Stimulated activated CD8-positive, alpha-beta memory T cell treated with anti-CD3 and anti-CD28 coated beads, Interleukin-4, amount 100 ng/mL, for 24 hours (primary cell): ENCODE measurements around the gene FBXL22.

Source experiments
- DNase-seq: peaks from one replicate; pipeline ENCODE4 v3.0.0-alpha.2; 2020; ENCODE audit warnings: low read depth

The FBXL22 gene

DNA sequence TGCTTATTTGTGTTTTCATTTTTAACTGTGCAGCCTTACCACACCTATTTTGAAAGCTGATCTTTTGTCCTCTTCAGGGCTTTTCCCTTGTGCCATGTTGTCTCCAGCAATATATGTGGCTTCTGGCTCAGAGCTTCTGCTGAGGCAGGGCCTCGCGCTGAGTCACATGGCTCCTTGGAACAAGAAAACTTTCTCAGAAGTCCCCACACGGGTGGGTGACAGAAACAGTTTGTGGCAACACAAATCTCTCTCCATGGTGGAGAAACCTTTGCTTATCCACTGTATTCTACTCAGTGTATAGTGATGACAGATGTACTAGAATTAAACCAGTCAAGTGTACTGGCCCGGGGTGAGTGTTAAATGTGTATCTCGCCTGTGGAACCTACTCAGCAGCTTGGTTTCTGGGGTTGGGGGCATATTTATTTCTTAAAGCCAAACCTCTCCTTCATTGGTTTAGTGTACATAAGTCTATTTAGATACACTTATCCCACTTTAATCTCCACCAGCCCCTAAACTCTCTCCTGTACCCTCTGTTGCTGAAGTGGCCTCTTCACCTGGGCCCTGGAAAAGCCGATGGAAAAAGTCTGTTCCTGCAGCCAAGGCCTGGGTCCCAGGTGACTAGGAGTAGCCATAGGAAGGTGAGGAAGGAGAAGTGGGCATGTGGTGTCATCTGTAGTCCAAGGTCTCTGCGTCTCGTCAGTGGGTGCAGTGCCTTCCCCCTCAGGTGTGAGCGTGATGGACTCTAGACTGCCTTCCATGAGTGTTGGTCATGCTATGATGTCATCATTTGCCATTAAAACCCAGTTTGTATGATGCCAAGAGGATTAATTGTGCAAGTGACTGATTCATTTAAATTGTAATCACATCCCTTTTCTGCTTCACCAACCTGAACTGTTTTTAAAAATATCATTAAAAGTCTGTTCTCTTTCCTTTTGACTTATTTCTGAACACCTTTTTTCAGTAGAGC lies 3.2 kb upstream of the FBXL22 start:
- peak; percentile 36 for DNase-seq

DNA sequence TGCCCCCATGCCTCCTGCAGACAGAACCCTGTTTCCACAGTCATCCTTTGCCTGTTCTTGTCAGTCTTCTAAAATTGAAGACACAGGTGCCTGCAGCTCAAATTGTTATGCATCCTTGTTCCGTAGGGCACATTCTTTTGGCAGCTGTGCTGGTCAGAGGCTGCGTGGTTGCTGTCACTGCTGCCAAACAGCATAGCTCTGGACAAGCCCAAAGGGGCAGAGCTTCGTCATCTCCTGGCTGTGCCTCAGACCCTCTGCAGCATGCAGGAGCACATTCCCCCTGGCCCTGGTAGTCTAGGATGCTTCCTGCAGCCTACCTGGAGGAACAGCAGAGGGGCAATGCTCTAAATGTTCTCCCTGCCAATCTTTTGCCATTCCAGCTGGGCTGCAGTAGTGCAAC lies 2.1 kb upstream of the FBXL22 start:
- no peak for DNase-seq

DNA sequence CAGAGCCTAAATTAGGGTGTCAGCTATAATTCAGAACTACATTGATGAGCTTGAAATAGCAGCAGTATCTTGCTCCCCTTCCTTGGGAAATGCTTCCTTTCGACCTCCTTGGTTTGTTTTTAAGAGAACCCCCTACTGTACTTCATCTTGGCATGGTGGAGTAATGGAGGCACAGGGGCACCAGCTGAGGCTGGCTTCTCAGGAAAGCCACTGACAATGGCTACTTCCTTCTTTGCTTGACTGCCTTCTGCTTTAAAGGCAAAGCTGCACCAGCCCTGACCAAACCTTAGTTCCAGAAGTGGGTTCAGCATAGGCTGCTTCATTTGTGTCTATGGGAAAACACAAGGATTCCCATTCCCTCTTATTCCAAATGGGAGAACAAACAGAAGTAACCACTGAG lies 1.5 kb upstream of the FBXL22 start:
- no peak for DNase-seq

DNA sequence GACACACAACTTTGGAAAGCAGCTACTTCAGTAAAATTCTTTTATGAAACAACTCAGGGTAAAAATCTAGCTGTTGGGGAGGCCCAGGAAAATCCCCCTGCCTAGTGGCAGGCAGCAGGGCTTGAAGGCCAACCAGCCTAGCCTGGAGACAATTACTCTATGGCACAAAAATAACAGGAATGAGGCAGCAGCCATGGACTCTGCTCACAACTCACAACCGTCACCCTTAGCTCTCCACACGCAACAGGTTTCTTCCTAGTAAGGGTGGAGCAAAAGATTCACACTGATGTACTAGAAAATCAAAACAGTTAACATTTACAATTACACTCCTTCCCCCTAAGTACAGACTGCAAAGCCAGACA lies 530 bp upstream of the FBXL22 start:
- no peak for DNase-seq

DNA sequence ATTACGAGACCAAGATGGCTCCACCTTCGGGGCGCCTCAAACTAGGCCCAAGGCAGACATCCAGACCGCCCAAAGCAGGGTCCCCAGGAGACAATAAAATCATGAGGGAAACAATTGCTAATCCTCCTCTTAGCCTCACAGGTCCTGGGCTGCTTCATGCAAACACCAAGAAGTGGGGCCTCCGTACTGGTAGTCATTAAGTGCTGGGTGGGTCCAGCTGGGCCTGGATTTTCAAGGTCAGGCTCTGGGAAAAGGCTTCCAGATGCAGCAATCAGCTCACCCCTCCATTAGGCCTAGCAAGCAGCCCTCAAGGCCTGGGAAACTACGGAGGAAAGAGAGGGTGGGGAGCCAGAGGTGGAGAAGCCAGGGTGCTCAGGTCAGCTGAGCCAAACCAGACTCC lies 634 bp downstream of the FBXL22 start:
- no peak for DNase-seq

DNA sequence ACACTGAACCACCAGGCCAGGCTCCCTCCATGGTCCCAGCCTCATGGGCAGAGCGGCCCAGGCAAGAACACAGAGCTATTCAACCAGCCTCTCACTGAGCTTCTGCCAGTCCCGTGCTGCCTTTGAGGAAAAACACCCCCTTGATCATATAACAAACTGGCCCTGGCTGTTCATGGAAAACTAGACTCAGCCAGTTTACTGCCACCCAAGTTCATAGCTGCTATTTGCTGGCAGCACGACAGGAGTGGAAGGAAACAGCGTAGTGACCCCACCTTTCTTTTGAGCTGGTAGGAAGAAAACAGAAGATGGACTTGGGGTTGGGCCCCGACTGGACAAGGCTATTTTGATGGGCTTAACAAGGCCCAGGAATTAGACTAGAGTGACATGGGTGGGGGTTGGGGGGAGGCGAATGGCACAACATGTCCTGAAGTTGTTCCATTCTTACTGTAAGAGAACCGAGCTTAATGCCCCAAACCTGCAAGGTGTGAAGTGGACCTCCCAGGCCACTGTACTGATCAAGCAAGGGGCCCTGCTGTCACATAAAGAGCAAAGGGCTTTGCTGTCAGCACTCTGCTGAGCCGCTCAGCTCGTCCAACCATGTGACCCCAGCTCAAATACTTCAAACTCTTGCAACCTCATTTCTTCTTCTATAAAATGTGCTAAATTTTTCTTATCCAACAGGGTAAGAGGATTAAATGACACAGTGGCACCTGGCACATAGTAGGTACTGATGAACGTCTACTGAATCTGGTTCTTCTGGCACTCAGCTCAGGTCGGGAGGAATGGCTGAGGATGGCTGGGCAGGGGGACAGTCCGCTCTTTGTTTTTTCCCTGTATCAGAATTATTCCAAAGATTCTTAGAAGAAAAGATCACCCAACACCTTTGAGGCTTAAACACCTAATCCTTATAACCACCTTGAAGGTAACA lies 1.6 kb downstream of the FBXL22 start:
- no peak for DNase-seq

DNA sequence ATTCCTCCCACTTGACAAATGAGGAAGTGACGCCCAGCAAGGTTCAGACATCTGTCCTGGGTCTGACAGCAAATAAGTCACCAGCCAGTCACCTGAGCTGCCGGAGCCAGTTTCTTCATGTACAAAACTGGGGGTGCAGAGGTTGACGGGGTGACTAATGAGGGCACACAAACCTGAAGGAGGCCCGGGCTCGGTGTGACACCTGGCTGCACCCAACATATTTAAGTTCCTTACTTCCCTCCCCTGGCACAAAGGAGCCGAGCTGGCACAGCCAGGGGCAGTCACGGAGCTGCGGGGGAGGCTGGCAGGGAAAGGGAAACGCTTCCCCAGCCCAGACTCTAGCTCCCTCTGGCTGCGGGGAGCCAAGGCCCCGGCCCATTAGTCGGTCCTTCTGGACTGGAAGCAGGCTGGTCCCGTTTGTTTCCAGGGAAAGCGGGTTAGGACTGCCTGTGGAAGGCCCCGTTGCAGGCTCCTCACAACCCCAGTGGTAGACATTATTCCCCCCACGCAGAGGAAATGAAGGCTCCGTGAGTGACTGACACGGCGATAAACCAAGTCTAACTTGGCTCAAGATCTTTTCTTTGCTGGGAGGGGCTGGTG lies 2.3 kb downstream of the FBXL22 start:
- peak; percentile 11 for DNase-seq

DNA sequence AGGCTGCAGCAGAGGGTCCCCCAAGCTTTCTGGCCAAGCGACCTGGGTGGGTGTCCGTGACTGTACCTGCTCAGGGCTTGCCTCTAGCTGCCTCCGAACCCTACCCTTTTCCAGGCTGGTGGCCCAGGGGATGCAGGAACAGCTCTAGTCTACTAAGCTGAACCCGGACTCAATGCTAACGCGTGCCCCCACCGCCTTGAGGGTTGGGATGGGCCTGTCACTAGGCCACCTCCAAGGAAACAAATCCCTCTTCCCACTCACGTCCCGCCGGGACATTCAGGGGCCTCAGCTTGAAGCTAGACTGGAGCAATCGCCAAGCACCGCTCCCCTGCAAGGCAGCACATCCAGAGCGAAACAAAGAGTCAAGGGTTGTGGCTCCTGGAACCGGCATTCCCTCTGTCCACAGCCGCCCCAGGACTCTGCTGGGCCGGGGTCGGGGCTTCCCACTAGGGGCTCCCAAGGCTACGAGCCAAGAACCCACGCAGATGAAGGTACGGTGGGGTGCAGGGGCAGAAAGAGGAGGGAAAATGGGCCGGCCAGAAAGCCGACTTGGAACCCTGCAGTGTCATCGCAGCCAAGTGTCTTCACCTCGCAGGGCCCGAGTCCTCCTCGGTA lies 2.9 kb downstream of the FBXL22 start:
- no peak for DNase-seq

DNA sequence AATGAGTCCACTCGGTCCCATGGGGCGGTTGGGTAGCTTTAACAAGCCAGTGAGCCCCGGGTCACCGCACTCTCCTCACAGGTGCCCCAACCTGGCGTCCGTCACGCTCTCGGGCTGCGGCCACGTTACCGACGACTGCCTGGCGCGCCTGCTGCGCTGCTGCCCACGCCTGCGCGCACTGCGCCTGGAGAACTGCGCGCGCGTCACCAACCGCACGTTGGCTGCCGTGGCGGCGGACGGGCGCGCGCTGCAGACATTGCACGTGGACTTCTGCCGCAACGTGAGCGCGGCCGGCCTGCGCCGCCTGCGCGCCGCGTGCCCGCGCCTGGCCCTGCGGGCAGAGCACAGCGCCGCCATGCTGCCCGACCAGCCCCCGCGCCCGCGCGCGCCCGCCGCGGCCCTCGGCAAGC lies 3.4 kb downstream of the FBXL22 start:
- DNase-seq: peak; percentile 86

DNA sequence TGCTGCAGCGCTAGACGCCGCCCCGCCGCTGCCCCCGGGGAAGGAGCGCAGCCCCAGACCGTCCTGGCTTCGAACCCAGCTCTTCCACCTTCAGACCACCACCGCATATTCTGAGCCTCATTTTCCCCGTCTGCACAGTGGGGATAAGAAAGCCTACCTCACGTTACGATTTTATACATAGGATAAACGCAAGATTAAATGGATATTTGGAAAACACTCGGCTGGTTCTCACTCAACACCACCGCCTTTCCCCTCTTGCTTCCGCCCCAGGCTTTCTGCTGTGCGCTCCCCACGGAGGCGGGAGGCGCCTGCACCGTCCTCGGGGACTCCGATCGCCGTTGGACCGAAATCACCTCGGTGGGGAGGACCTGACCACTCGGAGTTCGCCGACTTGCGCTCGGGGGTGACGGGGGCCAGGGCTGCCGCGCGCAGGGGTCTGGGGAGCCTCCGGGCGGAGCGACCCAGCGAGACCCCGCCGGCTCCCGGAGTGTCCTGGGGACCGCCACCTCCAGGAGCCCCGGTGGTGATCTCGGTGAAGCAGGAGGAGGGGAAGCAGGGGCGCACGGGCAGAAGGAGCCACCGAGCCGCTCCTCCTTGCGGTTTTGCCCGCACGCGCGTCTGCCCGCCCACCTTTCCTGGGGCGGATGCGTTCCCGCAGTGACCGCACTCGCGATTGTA lies 4.0 kb downstream of the FBXL22 start:
- peak; percentile 40 for DNase-seq

DNA sequence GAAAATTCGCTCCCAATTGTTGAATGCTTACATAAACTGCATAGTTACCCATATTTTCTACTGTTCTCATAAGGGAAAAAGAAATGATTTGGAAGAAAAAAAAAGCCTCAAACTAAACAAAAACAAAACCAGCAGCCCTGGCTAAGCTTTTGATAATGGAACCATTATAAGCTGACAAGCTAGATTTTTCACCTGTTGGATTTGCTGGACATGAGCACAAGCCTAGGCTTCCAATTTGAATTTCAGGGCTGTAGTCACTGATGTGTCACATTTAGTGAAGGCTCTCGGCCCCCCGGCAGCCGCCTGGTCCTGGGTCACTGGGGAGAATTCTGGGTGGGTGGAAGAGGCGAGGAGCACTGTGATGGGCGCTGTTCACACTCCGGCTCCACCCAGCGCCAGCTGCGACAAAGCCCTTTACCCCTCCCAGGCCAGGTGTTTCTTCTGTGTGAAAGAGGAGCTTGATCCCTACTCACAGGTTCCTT lies 4.6 kb downstream of the FBXL22 start:
- no peak for DNase-seq

DNA sequence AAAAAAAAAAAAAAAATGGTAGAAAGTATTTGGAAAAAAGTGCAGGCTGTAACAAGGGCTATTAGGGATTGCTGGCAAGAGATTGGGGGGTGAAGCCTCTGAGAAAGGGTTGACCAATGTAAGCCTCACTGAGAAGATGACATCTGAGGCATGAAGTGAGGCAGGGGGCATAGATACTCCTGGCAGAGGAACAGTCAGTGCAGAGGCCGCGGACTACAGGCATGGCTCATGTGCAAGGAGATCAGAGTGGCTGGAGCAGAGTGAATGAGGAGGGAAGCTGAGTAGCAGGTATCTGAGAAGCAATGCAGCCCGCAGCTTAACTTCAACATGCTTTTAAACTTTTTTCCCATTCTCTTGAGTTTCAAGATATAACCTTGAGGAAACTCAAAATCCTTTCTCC lies 5.4 kb downstream of the FBXL22 start:
- DNase-seq: no peak

DNA sequence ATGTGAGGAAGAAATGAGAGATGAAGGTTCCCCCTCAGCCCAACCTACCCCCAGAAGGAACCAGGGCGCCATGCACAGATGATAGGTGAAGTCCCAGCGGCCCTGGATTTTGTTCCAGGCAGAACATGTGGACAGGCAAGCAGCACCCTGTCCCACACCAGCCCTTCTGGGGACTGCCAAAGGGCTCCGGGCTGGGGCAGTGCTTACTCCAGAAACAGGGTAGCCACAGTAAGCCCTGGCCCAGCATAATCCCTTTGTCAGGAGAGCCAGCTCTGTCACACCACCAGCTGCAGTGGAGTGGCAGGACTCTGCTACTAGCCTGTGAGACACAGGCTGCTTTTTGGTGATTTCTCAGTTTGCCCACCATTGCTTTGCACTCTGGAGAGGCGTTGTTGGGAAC lies 6.3 kb downstream of the FBXL22 start:
- DNase-seq: no peak

DNA sequence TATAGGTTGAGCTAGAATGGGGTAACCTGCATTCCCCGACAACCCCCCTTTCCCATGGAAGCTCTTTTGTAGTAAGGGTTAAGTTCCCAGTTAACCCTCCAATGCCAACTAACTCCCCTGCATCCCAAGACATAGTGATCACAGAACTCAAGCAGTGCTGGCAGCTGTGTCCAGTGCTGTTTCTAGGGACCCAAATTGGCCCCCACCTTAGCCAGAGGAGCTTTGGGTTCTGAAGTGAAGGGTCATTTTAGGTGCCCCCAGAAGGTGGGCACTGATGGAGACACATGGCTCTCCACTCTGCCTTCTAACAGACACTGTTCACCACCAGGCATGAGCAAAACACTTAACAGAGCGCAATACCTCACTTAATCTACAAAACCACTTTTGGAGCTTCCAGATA lies 7.1 kb downstream of the FBXL22 start:
- DNase-seq: no peak

DNA sequence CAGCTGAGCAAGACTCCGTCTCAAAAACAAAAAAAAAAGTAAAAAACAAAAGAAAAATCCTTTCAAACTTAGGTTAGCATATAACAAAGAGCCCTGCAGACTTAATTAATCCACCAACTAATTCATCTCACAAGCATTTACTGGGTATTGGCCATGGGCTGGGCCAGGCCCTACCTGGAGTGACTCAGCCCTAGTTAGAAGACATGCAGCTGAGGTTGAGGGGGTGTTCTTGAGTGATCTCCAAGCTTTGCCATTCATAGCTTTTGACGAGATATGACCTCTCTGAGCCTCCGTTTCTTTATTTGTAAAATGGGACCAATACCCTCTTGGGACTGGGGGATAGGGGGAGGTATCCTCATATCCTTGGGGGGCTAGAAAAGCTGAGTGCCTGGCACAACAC lies 7.8 kb downstream of the FBXL22 start:
- DNase-seq: no peak

DNA sequence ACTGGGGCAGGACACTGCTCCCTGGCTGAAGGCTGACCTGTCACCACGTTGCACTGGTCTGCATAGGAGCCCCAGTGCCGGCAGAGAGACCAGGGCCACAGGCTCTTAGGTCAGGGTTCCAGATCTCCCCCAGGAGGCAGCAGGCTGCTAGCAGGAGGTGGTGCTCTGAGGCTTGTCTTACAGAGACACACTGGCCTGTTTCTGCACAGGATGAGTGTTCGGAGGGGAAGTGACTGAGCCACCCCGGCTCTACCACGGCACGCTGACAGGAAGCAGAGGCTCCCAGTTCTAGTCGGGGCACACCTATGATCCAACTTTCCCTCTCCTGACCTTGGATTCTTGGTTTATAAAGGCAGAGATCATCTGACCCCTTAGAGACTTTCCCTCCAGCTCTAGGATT lies 8.6 kb downstream of the FBXL22 start:
- DNase-seq: peak; percentile 30

DNA sequence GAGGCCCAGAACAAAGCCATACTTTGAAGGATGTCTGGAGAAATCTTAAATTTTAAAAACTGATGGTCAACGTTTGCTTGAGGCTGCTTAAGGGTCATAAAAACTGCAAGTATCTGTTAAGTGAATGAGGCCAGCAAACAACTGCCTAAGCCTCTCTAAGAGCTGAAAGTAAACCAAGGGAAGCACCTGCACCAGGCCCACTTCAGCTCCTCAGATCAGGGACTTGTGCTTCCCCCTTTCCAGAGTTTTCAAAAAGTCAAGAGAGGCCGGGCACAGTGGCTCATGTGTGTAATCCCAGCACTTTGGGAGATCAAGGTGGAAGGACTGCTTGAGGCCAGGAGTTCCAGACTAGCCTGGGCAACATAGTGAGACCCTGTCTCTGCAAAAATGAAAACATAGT lies 9.1 kb downstream of the FBXL22 start:
- no peak for DNase-seq

DNA sequence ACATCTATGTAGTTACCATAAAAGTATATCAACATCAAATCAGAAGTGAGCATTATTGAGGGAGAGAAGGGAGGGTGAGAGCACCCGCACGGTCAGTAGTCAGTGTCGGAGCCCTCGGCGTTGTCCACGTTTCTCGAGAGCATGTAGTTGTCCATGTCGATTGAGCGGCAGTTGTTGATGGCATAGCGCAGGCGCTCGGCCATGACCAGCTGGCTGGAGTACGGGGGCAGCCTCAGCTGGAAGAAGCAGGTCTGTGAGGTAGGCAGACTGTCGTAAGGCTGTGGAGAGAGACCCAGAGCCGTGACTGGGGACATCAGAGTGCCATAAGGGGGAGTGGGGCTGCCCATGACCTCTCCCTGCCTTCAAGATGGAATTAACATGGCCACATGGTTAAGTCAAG lies 11.8 kb downstream of the FBXL22 start:
- no peak for DNase-seq

DNA sequence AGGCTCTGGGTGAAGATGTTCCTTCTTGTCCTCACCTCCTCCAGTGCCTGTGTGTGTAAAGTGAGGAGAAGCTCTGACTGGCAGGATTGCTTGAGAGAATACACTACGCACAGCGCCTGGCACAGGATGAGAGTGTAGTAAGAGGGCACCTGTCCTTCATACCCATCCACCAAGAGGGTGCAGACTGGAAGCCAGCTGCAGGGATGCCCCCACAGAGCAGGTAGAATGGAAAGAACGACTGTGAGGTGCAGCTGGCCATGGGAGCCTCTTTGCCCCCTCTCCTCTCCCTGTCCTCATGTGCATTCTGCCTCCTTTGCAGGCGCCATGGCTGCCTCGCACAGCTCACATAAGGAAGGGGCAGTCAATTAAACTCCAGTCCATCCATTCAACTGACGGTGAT lies 12.3 kb downstream of the FBXL22 start:
- no peak for DNase-seq

DNA sequence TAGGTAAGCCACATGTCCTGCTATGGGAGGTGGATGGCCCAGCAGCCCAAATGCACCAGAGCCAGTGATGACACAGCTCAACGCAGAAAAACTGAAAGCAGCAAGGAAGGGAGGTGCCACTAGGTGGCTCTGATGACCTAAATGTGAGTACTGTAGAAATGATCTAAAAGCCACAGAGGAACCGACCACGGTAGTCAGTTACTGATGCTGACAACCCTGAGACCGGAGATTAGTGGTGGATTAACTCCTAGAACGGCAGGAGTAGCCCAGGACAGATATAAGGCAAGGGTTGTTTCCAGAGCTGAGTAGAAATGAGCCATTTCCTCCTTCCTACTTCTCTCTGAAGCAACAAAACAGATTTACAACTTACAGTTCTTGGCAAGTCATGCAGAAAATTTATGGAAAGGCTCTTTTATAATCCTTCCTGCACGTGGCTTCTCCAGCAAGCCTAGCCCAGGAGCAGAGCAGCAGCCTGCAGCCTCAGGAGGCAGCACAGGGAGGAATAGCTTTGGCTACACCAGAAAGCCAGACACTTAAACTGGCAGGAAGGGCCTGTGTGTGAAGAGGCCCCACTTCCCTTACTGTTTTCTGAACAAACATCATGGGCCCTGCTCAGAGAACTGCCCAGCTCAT lies 13.1 kb downstream of the FBXL22 start:
- peak; percentile 56 for DNase-seq

DNA sequence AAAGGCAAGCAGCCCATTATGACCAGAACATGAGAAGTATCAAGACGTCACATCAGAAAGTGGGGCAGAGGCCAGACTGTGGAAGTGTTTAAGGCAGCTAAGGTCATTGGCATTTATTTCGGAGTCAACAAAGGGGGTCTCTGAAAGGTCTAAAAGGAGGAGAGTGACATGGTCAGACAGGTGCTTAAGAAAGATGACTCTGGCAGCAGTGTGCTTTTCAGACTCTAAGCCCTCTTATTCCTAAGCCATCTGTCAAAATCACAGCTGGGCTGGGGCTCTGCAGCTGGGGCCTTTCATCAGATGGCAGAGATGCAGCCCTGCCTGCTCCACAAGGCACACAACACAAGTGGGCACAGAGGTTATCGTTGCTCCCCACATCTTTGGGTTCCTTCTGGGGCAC lies 14.0 kb downstream of the FBXL22 start:
- DNase-seq: no peak
